MCF 10A (cell line): ENCODE results near the gene SNTG2. TPM values are rescaled to one million over a fixed set of nuclear protein-coding genes. Genes with fewer than 3 reads are reported as not detected.

Experiments used
- BruUV-seq: library from RNA; stranded (reverse); fragments of 400-500 nt; replicated peaks from 2 replicates; lab custom pipeline; 2021; lab: Mats Ljungman, UMichigan
- CTCF ChIA-PET: fragments of 300-600 bp; sonication (Branson Sonifier 250); formaldehyde crosslinking; extraction: SDS; loops from one replicate; lab custom pipeline; 2021; ENCODE audit warnings: antibody characterized with exemption, inconsistent platforms; lab: Yijun Ruan, JAX
- POLR2A ChIA-PET: fragments of 300-600, 350-650 bp; sonication (Branson Sonifier 250); formaldehyde crosslinking; extraction: SDS; loops from one replicate; lab custom pipeline; 2020; ENCODE audit warnings: antibody characterized with exemption, inconsistent platforms; lab: Yijun Ruan, JAX
- DNase-seq: peaks from one replicate; pipeline ENCODE4 v3.0.0-alpha.2; 2018; ENCODE audit not compliant: unreplicated experiment
- H3K27ac Mint-ChIP-seq: one replicate; pipeline ENCODE4 v1.8.0; 2022; ENCODE audit warnings: mild to moderate bottlenecking, low read depth, mixed read lengths; ENCODE audit not compliant: unreplicated experiment
- H3K27me3 Mint-ChIP-seq: one replicate; pipeline ENCODE4 v1.8.0; 2022; ENCODE audit warnings: mixed read lengths; ENCODE audit not compliant: insufficient read depth, unreplicated experiment
- H3K36me3 Mint-ChIP-seq: one replicate; pipeline ENCODE4 v1.8.0; 2022; ENCODE audit warnings: mild to moderate bottlenecking, moderate library complexity, mixed read lengths; ENCODE audit not compliant: insufficient read depth, unreplicated experiment
- H3K4me1 Mint-ChIP-seq: one replicate; pipeline ENCODE4 v1.8.0; 2022; ENCODE audit warnings: mixed read lengths; ENCODE audit not compliant: insufficient read depth, unreplicated experiment
- H3K4me3 Mint-ChIP-seq: one replicate; pipeline ENCODE4 v1.8.0; 2022; ENCODE audit warnings: mild to moderate bottlenecking, moderate library complexity, mixed read lengths; ENCODE audit not compliant: unreplicated experiment
- H3K9me3 Mint-ChIP-seq: one replicate; pipeline ENCODE4 v1.8.0; 2022; ENCODE audit warnings: mixed read lengths; ENCODE audit not compliant: unreplicated experiment
- CTCF ChIP-seq: fragments of 200-600 bp; IDR thresholded peaks from one replicate; pipeline ENCODE4 v1.8.0; 2022; ENCODE audit warnings: antibody characterized with exemption, mild to moderate bottlenecking; ENCODE audit not compliant: unreplicated experiment
- intact Hi-C: fragments of 100-400 bp; cut with micrococcal nuclease; formaldehyde crosslinking; loops from 2 replicates; pipeline ENCODE4 v1.14.1; 2022
- total RNA-seq: library from RNA; stranded (reverse); gene quantifications from 2 replicates; pipeline ENCODE4 v1.2.3, GENCODE V29; 2022

Gene SNTG2
- total RNA-seq, 1 experiment from 2014 or later, result not detected

- intact Hi-C loops, result no loop called here
- Mint-ChIP-seq H3K4me3 (no peak overlapping the region), H3K27me3 (no peaks in the 10 kb centered on the region), H3K4me1 (no peaks in the 10 kb centered on the region), H3K36me3 (no peaks in the 10 kb centered on the region), H3K9me3 (no peaks in the 10 kb centered on the region), H3K27ac (no peak overlapping the region)
- ChIA-PET POLR2A (no interaction called here), CTCF (interaction anchor here (0.7 kb wide), 1 partner anchor 657 kb away, joined by 3 read pairs; no protein-coding TSS in a partner anchor)
- BruUV-seq, result no TSS peak
- no peak for TF ChIP-seq CTCF
- DNase-seq, result no peak
Observed at GRCh38 chr2:1236606-1237005, 286.0 kb downstream of the SNTG2 start.

- no peak for DNase-seq
- no peak overlapping the region for H3K27ac Mint-ChIP-seq
- no peak overlapping the region for H3K4me3 Mint-ChIP-seq
- no peaks in the 10 kb centered on the region for H3K4me1 Mint-ChIP-seq
- no peaks in the 10 kb centered on the region for H3K36me3 Mint-ChIP-seq
- no TSS peak for BruUV-seq
- CTCF ChIA-PET, result no interaction called here
- intact Hi-C loops, result no loop called here
- no peaks in the 10 kb centered on the region for H3K9me3 Mint-ChIP-seq
- POLR2A ChIA-PET, result no interaction called here
- TF ChIP-seq CTCF, result no peak
- peaks cover 3% of the 10 kb centered on the region for H3K27me3 Mint-ChIP-seq
Observed at GRCh38 chr2:1237783-1238182, 287.1 kb downstream of the SNTG2 start.

DNA sequence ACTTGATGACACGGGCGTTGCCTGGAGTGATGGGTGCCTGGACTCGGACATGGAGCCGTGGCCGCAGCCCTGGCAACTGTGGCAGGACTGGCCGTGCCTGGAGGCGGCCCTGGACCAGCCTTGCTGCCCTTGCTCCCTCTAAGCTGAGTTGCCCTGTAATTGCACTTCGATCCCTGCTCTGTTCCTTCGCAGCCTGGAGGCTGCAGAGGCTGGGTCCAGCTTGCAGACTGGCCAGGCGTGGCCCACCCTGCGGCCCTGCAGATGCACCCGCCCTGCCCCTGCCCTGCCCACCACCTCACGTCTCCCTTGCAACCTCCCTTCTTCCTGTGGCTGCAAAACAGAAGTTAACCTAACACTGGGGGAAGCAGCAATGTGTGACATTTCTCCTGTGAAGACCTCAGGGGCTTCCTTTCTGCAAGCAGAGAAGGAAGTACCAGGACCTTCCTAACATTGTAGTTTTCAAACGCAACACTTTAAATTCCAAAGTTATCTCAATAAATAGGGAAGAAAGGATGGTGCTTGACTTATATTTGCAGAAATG is 288.0 kb downstream of the SNTG2 start:
- Mint-ChIP-seq H3K4me3 (no peak overlapping the region), H3K9me3 (no peaks in the 10 kb centered on the region), H3K27me3 (peaks cover 12% of the 10 kb centered on the region), H3K4me1 (no peaks in the 10 kb centered on the region), H3K36me3 (no peaks in the 10 kb centered on the region), H3K27ac (no peak overlapping the region)
- TF ChIP-seq CTCF, result no peak
- no TSS peak for BruUV-seq
- ChIA-PET CTCF (interaction anchor here (0.5 kb wide), 1 partner anchor 248 kb away, joined by 4 read pairs; no protein-coding TSS in a partner anchor), POLR2A (no interaction called here)
- intact Hi-C loops, result no loop called here
- DNase-seq, result no peak

- DNase-seq, result no peak
- ChIA-PET POLR2A (interaction anchor here (0.9 kb wide), 1 partner anchor 11 kb away, joined by 3 read pairs; no protein-coding TSS in a partner anchor), CTCF (interaction anchor here (0.6 kb wide), 1 partner anchor 564 kb away, joined by 3 read pairs; no protein-coding TSS in a partner anchor)
- no peak overlapping the region for H3K4me3 Mint-ChIP-seq
- H3K27ac Mint-ChIP-seq, result no peak overlapping the region
- TF ChIP-seq CTCF, result no peak
- H3K4me1 Mint-ChIP-seq, result peaks cover under 1% of the 10 kb centered on the region
- BruUV-seq, result no TSS peak
- peaks cover 46% of the 10 kb centered on the region for H3K27me3 Mint-ChIP-seq
- no peaks in the 10 kb centered on the region for H3K9me3 Mint-ChIP-seq
- intact Hi-C loops, result no loop called here
- H3K36me3 Mint-ChIP-seq, result no peaks in the 10 kb centered on the region
Observed at GRCh38 chr2:1245193-1245592, 294.5 kb downstream of the SNTG2 start.
